UCSD-AML1 (cell line): ENCODE data around the gene AKTIP.
"Not testable (repeated sequence)": the region's sequence is repeated elsewhere in the genome, so short reads cannot be mapped to it uniquely, and the experiment has no call there.

Experiments
- DNase-seq: peaks from one replicate; lab custom pipeline; 2025; ENCODE audit not compliant: unreplicated experiment; lab: John Stamatoyannopoulos, UW

The AKTIP gene

DNA sequence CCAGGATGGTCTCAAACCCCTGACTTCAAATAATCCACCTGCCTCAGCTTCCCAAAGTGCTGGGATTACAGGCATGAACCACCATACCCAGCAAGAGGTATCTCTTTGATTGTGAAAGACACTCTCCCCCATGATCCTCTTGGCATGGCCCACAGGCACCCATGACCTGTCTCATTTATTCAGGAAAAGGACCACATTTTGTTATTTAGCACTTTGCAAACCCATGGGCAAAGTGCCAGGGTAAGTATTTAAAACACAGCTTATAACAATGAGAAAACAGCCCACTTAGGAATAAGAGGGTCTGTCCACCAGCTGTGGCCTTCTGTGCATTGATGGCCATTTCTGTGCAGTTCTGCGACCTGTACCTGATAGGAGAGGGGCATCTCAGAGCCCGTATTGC lies 12.8 kb upstream of the AKTIP start:
- DNase-seq = no peak

- no peak for DNase-seq
Observed at GRCh38 chr16:53515259-53515658, 12.2 kb upstream of the AKTIP start.

GRCh38 chr16:53512795-53513194 lies 9.8 kb upstream of the AKTIP start:
- not testable (repeated sequence) for DNase-seq

DNA sequence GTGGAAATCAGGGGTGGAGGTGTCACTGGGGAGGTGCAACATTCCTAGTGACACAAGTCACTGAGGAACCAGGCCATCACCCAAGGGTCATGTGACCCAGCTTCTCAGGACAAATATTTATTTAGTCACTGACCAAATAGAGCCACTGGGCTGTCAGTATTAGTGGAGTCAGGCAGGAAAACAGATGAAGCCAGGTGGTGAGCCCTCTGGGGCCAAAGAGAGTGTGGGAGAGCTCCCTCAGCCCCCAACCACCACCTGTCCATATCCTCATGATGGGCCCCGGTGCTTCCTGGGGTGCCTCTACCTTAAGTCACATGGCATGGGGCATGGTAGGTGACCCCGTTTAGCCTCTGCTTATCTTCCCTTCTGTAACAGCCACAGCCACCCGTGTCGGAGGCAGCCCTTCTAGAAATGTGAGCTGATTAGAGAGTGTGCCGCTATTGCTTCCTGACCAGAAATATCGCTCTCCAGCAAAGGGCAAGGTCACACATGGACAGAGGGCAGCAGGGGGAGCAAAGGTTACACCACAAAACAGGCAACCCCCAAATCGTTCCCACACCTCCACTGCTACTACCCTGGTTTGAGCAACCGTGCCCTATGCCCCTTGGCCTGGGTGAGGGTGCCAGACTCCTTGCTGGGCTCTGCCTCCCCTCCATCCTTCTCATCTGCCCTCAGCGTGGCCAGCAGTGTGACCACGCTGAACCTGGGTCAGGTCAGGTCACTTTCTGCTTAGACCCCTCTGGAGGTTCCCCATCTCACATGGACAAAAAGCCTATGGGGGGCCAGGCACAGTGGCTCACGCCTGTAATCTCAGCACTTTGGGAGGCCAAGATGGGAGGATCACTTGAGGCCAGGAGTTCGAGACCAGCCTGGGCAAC lies 8.6 kb upstream of the AKTIP start:
- no peak for DNase-seq

DNA sequence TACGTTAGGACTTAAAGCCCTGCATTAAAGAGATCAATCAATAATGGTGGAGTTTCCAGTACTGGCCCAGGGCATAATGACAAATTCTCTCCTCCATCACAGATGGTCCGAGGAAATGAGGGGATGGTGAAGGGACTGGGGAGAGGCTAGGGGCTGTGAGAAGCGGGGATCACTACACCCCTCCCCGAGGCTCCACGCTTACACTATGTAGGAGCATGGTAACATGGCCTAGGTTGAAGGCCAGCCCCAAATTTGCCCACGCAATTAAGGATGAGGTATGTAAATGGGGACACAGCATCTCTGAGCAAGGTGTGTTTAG lies 8.0 kb upstream of the AKTIP start:
- DNase-seq = no peak

DNA sequence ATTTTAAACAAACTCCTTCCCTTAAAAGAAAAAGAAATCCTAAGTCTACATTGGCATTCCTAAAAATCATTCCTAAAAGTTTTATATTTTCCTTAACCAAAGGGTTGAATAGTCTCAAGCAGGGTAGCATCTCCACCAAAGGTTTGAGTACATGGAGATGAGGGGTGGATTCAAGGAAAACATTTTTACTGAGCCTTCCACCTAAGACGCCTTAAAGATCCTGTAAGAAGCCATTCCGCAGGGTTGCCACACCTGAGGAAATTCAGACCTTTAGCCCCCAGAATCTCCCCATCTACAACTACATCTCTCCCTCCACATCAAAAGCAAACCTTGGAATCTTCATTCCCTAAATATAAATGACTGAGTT lies 7.7 kb upstream of the AKTIP start:
- DNase-seq = no peak

DNA sequence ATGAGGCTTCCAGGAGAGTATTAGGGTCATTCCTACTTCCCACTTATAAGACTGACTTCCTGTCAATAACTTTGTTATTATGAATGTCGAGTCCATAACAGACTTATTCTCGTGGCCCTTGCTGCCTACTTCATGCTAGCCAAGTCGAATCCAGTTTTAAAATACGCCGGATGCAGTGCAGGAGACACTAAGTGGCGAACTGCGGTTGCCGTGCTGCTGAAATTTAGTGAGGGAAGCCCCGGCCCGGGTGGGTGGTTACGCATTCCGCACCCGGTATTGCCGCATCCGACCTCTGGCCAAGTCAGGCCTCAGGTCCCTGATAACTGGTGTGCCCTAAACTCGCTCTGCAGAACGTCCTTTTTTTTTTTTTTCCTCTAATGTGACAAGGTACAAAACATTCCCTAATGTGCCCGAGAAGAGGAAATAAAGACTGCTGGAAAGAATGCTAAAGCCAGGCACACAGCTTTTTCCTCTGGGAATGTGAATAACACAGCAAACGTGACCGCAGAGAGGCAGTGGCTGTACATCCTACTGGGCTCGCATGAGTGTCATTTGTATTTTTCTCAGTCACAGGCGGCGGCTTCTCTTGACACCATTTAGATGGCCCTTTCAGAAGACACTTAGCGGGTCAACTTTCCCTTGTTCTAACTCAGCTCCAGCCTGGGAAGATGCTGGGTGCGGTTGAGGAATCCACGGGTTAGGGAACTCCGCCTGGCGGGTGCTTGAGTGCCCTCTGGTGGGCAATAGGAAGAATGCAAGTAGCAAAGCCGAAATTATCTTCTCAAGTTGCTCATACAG lies 7.1 kb upstream of the AKTIP start:
- DNase-seq = peak; percentile 38

DNA sequence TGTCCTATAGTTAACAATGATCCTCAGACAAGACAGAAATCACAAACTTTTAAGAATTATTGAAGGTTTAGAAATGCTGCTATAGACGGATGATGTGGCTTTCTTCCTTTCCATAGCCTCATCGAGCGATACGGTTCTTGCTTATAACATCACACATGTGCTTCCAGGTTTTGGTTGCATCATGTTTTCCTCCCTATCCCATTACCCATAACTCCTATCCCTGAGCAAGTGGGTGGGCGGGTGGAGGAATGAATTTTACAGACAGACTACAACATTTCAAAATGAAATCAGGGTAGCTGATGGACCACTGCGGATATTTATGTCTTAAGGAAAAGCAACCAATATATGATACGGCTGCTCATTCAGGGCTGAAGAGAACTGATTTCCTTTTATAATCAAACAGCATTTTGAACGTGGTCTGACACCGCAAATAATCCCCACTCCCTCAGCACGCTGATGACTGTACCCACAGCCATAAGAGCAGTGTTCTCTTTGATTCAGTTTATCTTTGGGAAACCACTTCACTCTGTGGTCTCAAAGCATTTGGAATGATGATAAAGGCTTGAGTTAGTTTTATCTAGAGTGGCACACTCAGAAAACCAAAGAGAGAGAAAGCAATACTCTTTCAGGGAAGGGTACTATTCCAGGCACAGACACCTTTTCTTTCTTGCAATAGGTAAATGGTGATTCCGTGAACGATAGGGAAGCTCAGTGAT lies 4.6 kb upstream of the AKTIP start:
- no peak for DNase-seq

- no peak for DNase-seq
Observed at GRCh38 chr16:53506254-53506653, 3.2 kb upstream of the AKTIP start.

DNA sequence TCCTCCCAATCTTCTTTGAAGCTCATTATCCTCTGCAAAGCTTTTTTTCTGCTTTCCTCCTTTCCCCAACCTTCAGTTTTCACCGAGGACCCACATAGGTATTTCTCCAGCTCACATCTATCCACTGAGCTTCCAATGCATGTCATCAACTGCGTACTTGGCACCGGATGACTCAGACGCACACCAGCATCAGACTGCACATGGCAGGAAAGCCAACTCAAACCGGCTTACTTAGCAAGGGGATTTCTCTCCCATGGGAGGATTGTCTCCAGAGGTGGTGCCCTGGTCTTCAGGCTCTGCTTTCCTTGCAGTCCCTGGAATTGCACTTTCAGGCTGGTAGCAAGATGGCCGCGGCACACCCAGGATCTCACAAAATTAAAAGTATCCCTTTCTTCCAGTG lies 1.7 kb upstream of the AKTIP start:
- no peak for DNase-seq

- peak; percentile 28 for DNase-seq
Observed at GRCh38 chr16:53503991-53504663, 1.1 kb upstream of the AKTIP start.

- peak; percentile 99 for DNase-seq
Observed at GRCh38 chr16:53503270-53503923, 388 bp upstream of the AKTIP start.

DNA sequence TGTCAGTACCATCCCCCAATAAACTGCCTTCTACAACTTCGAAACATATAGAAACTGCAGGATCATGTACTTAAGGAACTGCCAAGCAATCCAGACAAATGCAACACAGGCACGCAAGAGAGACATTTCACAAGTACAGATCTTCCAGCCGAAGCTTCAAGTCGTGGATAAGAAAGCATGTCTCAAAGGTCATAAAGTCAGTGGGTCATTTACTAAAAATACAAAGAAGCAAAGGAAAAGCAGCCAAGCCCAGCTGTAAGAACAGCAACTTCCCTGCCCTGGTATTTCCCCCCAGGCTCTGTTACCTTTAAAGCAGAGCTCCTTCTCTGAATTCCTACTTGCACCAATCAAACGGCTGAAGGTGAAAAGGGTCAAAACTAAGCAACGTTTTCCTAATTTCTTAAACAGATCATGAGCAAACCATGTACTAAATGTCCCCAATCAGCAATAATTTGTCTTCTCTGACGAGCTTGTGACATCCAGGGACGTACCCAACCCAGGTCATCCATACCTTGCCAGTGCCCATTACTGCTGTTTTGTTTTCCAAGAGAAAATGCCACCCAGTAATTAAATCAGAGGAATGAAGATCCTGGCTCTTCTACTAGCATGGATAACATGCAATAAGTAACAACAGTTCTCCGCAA lies 1.7 kb downstream of the AKTIP start:
- no peak for DNase-seq

DNA sequence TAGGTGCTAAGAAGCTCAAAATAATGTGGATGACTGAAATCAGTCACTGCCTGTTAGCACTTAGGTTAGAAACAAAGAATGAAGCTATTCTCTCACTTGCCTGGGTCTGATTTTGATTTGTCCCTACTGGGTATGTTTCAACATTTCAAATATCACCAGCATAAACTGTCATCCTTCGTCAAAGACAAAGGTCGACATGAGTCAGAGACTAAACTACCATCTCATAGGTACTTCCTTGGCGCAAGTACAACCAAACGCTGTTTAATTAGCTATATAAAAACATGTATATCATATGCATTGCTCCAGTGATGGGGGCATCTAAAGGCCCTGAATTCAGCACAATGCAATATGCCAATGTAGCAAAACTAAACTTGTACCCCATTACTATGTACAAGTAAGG lies 4.0 kb downstream of the AKTIP start:
- DNase-seq = no peak

DNA sequence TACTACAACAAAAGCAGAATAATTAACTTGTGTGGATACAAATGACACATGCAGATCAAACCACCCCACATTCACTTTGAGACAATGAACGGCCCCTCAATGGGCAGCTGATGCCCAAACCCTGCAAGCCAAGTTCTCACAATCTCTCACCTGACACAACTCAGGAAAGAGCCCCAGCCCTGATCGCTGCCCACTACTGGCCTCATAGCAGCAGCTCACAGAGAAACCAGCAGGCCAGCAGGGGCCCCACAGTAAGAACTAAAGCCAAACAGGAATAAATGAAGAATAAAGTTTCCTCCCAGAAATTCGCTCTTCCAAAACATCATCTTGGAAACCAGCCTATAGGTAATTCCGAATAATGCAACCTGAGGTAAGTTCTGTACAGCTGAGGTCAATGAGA lies 7.7 kb downstream of the AKTIP start:
- no peak for DNase-seq

GRCh38 chr16:53494636-53495035 lies 8.4 kb downstream of the AKTIP start:
- DNase-seq = no peak

DNA sequence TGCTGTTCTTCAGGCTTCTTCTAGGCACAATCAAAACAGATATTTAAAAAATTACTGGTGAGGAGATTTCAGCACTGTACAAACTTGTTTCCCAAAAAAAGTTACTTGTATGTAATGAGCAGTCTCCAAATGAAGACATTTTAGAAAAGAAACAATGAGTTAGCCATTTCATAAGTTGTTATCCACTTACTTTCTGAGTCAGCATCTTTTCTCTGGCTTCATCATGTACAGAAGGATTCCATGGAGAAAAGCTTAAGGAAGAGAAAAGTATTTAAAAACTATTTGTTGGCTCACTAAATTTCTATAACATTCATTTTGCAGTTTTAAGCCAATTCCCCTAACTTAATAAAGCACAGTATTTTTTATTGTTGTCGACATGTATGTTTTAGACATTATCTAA lies 10.5 kb downstream of the AKTIP start:
- DNase-seq = no peak

GRCh38 chr16:53489755-53490154 lies 13.3 kb downstream of the AKTIP start:
- no peak for DNase-seq

DNA sequence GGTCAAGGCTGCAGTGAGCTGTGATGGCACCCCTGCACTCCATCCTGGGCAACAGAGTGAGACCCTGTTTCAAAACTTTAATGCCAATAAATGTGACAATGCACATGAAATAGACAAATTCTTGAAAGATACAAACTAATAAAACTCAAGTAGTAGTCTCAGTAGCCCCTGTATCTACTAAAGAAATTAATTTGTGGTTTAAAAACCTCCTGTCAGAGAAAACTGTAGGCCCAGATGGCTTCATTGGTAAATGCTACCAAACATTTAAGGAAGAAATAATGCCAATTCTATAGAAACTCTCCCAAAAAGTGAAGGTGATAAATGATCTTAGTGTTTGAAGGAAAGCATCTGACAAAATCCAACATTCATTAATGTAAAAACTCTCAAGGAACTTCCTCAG lies 16.8 kb downstream of the AKTIP start:
- no peak for DNase-seq

- DNase-seq = no peak
Observed at GRCh38 chr16:53484542-53484941, 18.5 kb downstream of the AKTIP start.
